Activated CD4-positive, alpha-beta T cell treated with anti-CD3 and anti-CD28 coated beads, Interleukin-2, amount 50 U/mL, for 4 hours (primary cell): ENCODE measurements around the gene COBL.

Source experiments
- DNase-seq, 2 experiments: peaks; one replicate each; pipeline ENCODE4 v3.0.0-alpha.2; 2020

COBL gene

DNA sequence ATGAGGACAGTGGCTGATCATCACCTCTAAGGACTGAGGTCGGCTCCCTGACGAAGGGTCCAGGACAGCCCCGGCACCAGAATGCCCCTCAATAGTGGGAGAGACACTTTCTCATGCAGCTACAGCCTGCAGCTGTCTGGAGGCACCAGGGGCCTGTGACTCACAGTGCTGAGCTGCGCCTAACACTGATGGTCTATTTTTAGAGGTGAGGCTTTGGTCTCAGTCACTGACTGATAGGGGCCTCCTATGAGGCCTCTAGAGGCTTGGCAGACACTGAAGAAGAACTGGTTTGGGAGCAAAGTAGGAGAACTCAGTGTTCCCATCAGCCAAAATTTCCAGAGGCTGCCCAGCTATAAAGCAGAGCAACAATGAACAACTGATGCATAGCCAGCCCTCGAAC lies 130.1 kb downstream of the COBL start:
- DNase-seq, result no peak

GRCh38 chr7:51182636-51183166 lies 133.9 kb downstream of the COBL start:
- DNase-seq, result no peak

DNA sequence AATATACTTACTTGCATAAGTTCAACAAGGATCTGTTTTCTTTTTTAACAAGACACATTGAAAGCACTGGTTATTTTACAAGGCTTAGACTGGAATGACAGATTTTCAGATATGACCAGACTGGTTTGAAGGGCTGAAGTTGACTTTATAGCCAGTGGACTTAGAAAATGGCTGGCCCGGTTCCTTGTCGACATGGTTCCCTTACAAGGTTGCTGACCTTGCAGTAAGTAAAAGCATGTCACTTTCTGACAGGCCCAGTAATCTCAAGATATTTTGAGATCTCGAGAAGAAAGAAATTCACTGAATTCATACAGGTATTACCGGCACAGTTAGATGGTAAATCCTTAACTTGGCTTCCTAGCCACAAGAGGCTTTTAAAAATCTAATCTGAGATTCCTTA lies 136.5 kb downstream of the COBL start:
- DNase-seq, result no peak

DNA sequence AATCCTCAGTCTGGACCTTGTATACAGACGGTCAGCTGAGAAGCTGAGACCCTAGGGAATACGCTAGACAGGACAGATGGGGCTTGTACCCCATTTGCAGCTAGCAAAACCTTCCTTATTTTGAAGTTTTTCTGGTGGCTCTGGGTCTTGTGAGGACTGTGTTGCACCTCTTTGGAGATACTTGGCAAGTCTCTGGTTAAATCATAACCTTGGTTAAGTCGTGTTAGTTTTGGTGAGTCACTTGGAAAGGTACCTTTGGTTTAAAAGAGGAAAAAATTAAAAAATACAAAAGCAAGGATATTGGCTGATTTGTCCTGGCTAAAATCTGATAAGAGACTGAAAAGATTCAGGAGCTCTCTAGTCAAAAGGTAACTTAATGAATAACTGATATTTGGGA lies 140.6 kb downstream of the COBL start:
- DNase-seq, result no peak

DNA sequence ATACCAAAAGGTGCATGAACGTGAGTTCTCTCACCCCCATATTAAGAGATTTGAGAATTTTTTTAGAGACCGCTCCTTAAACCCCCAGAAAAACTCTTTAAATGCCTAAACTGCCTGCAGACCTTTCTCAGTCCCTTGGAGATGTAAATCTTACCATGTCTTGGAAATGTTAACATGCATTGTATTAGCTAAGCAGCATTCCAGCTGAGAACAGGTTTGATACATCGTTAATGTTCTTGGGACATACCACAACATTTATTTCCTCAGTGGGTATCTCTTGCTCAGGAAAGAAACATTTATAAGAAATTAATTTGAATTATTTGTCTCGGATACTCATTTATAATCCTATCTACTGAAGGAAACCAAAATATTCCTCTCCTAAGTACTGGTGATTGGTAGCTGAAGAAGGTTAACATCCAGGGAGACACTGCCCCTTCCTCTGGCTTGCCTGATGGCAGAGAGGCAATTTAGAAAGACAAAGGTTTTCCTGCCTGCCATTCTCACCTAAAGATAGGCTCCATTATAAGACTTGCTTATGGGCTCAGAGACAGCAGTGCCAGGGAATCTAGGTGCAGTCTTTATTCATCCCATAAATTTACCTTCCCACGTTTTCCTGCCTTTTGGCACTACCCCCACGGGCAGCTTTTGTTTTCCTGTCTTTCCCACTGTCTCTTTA lies 141.2 kb downstream of the COBL start:
- no peak for DNase-seq

GRCh38 chr7:51165337-51165736 lies 151.3 kb downstream of the COBL start:
- DNase-seq, result no peak

GRCh38 chr7:51162724-51163329 lies 153.8 kb downstream of the COBL start:
- peak; percentile 51 to 54 for DNase-seq

DNA sequence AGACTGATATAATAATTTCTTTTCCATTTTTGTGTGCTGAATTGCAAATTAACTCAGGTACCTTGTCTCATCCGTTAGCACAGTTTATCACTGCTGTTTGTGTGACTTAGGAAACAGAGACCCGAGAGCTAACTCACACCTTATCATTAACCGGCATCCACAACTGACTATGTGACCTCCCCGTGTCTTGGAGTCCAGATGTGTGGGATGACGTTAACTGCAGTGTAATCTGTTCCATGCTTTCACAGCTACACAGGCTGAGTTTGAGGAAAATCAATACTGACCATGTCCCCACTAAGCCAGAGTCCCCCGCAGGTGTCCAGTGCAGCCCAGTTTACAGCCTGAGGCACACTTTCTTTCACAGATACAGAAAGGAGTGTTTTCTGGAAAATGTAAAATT lies 154.7 kb downstream of the COBL start:
- no peak for DNase-seq

DNA sequence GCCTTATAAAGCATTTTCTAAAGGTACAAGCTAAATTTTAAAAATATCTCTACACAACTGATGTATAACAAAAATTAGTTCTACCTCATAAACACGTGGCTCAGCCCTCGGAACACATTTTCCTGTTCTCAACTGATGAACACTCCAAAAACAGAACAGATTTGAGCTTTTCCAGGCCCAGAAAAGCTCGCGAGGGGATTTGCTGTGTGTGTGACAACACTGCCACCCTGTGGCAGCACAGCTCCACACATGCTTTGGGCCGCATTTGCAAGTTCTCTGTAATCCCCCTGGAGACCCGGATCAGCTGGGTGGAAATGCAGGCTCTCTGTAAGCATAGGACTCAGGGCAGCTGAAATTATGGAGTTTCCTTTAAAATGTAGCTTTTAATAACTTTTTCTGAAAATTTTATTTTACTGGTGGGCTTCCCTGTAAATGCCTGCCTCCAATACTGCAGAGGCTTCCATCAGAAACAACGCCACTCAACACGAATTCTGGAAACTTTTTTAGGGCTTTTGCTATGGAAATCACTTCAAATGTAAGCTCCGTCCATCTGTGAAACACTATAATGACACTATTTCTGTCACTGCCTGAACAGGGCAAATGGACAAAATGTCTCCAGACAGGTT lies 155.5 kb downstream of the COBL start:
- peak; percentile 26 to 40 for DNase-seq

GRCh38 chr7:51160411-51160810 lies 156.2 kb downstream of the COBL start:
- no peak for DNase-seq

DNA sequence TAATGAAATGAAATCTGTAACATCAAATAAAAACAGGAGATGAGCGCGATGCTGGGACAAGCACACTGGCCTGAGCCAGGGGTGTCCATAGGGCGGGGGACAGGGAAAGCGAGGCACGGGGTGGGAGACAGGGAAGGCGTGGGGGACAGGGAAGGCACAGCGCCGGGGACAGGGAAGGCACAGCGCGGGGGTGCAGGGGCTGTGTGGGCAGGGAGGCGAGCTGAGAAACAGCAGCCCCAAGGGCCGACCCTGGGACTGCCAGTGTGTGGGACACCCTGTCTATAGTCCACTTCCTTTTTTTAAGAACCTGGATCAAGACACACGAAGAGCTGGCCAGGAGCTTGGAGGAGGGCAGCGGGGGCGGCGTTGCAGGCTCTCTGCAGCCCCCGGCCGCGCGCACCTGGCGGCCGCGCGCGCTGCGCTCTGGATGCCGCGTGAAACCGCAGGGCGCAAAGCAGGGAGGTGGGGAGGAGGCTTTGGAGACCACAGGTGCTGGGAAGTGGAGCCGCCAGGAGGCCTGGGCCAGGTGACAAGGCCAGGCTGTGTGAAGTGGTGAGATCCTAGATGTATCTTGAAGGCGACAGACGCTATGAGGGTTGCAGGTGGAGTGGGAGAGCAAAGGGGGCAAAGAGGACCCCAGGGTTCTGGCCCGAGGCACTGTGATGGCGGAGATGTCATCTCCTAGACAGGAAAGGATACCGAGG lies 157.7 kb downstream of the COBL start:
- no peak for DNase-seq

DNA sequence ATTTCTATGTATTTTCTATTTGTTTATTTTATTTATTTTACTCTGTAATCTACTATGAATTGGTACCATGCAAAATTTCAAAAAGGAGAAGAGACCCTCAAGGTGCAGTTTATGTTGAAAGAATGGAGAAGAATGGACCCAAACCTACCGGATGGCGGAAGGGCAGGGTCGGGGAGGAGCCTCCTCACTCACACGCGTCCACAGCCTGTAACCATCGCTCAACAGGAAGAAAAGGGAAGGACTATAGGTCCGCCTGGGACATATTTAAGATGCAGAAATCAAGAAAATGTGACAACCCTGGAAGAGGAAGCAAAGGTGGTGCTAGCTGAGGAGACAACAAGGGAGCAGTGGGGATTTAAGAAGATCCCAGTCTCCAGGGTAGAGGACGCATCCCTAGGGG lies 158.4 kb downstream of the COBL start:
- DNase-seq, result no peak

DNA sequence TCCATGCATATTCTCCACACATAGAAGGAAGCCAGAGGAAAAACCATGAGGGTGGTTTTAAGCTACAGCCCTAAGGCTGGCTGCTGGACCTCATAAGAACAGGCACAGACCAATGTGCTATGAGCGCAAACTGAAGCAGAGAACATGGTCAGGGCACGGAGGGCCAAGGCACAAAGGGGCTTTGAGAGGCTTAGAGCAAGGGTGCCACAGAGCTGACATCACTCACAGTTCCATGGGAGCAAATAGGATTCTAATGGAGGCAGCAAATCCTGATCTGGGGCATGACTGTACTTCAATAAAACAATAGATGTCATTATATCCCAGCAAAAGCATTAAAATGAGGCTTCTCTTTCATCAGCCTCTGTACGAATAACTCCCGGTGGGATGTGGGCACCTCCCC lies 162.4 kb downstream of the COBL start:
- DNase-seq, result no peak

GRCh38 chr7:51152706-51153200 lies 163.9 kb downstream of the COBL start:
- DNase-seq, result no peak

- no peak for DNase-seq
Observed at GRCh38 chr7:51151455-51151854, 165.2 kb downstream of the COBL start.

DNA sequence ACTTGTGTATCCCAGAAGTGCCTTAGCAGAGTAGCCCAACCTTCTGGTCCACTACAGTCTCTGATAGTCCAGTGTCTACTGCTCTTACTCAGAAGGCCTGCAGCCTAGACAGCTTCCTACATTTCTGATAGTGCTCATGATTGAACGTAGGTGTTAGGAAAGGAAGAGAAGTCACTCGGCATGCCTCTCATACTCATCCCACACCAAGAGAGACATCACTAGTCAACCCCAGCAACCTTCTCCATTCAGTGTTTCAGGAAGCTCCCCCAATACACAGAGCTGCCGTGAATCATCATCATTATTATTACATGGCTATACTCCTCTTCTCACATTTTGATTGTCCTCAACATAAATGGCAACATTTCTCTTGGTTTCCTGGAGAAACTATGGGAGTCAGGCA lies 166.4 kb downstream of the COBL start:
- no peak for DNase-seq

DNA sequence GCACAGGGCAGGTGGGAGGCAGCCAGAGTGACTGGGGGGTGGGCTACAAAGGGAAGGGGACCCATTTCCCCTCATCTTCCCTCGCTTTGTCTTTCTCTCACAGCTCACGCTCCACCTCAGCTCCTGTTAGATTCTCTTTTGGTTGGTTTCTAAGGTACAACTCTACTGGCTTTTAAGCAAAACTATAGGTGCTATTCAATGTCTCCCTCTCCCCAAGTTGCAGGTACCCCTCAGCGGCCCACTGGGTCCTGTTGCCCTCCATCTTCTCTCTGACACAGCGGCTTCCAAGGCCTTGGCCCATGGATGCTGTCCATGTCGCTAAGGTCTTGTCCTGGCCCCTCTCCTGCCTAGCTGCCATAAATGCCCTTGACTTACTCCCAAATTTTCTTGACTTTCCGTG lies 168.4 kb downstream of the COBL start:
- no peak for DNase-seq

DNA sequence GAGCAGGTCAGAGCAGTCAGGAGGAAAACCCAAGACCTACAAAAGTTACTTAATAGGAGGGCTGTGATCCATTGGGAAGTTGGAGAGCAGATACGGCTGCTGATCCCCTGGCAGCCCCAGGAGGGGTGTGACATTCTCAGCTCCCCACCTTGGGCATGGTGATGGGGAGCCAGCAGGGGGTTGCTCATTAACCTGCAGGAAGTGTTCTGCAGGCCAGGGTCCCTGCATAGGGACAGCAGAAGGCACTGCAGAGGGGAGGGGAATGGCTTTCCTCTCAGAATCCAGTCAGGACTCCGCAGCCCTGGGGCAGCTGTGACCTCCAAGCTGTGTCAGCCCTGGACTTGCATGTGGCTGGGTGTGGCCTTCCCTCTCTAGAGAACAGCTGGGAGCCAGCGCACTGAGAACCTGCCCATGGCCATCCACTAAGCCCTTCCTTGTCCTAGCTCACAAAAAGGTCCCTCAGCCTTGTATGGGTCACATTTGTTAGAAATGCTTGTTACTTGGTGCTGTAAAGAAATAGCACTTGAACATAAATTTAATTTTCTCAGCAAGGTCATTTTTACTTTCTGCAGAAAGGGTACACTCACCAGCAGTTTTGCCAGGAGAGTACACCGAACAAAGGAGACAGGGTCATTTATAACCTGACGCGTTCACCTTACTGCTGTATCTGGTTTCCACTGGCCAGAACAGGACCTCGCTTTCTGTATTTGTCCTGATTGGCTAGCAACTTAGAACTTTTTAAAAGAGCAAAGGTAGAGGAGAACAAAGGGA lies 169.6 kb downstream of the COBL start:
- no peak for DNase-seq

DNA sequence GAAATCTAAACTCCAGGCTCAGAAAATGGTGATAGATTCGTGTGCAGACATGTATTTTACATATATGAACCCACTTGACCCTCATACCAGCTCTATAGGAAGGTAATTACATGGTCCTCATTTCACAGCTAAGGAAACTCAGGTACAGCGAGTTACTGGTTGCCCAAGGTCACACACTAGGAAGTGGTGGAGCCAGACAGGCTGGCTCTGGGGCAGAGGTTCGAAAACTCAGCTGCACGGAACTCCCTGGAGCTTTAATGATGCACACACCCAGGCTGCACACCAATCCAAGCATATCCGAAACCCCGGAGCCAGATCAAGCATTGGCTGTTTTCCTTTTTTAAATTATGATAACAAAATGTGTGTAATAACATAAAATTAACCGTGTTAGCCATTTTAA lies 172.4 kb downstream of the COBL start:
- no peak for DNase-seq

DNA sequence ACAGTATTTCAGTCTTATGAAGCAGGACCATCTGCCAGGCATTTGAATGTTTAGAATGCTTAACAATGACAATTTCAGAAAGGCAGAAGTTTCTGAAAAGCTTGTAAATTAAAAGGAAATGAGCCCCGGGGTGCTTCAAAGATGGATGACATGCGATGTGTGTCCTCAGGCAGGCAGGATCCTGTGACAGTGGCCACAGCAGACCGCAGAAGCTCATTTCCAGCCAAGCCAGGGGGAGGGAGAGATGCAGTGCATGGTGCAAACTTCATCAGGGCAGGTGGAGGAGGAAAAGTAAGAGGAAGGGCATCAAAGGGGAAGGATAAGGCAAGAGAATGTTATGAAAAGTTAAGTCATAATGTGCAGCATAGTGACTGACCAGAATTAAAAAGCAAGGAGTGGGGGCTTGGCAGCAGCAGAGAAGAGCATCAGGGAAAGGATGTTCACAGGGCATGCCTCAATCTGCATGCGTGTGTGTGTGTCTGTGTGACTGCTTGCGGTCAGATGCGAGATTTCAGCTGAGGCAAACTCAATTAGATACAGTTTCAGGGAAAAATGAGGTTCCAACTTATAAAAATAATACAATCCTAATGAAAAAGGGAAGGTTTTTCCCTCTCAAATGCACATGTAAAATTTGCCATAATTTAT lies 173.7 kb downstream of the COBL start:
- no peak for DNase-seq

- no peak for DNase-seq
Observed at GRCh38 chr7:51141451-51142003, 175.1 kb downstream of the COBL start.
